Mesendoderm (in vitro differentiated cells): ENCODE results near the gene SACS.

Experiments used
- DNase-seq: peaks from one replicate; pipeline ENCODE4 v3.0.0; 2013
- H2AK5ac ChIP-seq: 2 replicates; pipeline ENCODE4 v1.6.1; 2013; ENCODE audit warnings: low read length, inconsistent platforms
- H2BK120ac ChIP-seq: 2 replicates; pipeline ENCODE4 v1.6.1; 2013; ENCODE audit warnings: low read depth, mild to moderate bottlenecking, low read length, moderate library complexity, mixed read lengths
- H2BK15ac ChIP-seq: replicated peaks from 2 replicates; pipeline ENCODE4 v1.6.1; 2013; ENCODE audit warnings: low read depth, mild to moderate bottlenecking, moderate library complexity
- H2BK5ac ChIP-seq: 2 replicates; pipeline ENCODE4 v1.6.1; 2013; ENCODE audit warnings: low read length, inconsistent platforms
- H3K18ac ChIP-seq: 2 replicates; pipeline ENCODE4 v1.6.1; 2013; ENCODE audit warnings: mild to moderate bottlenecking, low read length, mixed read lengths
- H3K23ac ChIP-seq: one replicate; pipeline ENCODE4 v1.6.1; 2013; ENCODE audit warnings: low read length
- H3K27ac ChIP-seq: 2 replicates; pipeline ENCODE4 v1.5.1; 2013; ENCODE audit warnings: low read depth, mild to moderate bottlenecking, inconsistent platforms, low read length, moderate library complexity
- H3K27me3 ChIP-seq: 2 replicates; pipeline ENCODE4 v1.6.1; 2013; ENCODE audit warnings: low read length, control low read depth, mild to moderate bottlenecking, inconsistent platforms; ENCODE audit not compliant: insufficient read depth, poor library complexity
- H3K36me3 ChIP-seq: 2 replicates; pipeline ENCODE4 v1.6.1; 2013; ENCODE audit warnings: low read length, inconsistent platforms; ENCODE audit not compliant: control insufficient read depth, insufficient read depth
- H3K4ac ChIP-seq: one replicate; pipeline ENCODE4 v1.6.1; 2013; ENCODE audit warnings: low read depth, mild to moderate bottlenecking, low read length, moderate library complexity
- H3K4me1 ChIP-seq: 2 replicates; pipeline ENCODE4 v1.6.1; 2013; ENCODE audit warnings: low read depth, low read length, inconsistent platforms; ENCODE audit not compliant: control insufficient read depth
- H3K4me2 ChIP-seq: 2 replicates; pipeline ENCODE4 v1.6.1; 2013; ENCODE audit warnings: low read length
- H3K4me3 ChIP-seq: 2 replicates; pipeline ENCODE4 v1.5.1; 2013; ENCODE audit warnings: mild to moderate bottlenecking, low read length
- H3K56ac ChIP-seq: one replicate; pipeline ENCODE4 v1.6.1; 2013; ENCODE audit warnings: low read length
- H3K79me1 ChIP-seq: 2 replicates; pipeline ENCODE4 v1.6.1; 2013; ENCODE audit warnings: low read length, inconsistent platforms
- H3K79me2 ChIP-seq: 2 replicates; pipeline ENCODE4 v1.6.1; 2013; ENCODE audit warnings: mild to moderate bottlenecking, low read length; ENCODE audit not compliant: control insufficient read depth, insufficient read depth
- H3K9ac ChIP-seq: 2 replicates; pipeline ENCODE4 v1.6.1; 2013; ENCODE audit warnings: low read length, inconsistent platforms
- H4K5ac ChIP-seq: one replicate; pipeline ENCODE4 v1.6.1; 2013; ENCODE audit warnings: low read length
- H4K8ac ChIP-seq: one replicate; pipeline ENCODE4 v1.6.1; 2013; ENCODE audit warnings: low read depth, mild to moderate bottlenecking, control low read depth, low read length, moderate library complexity
- WGBS: extraction: QIAGEN DNeasy Blood & Tissue Kit; methylation state at CpG from one replicate; pipeline ENCODE4 v1.1.7; 2013; ENCODE audit warnings: low lambda C conversion rate, missing lambda C conversion rate; ENCODE audit not compliant: insufficient coverage; ENCODE audit errors: extremely low coverage; 5-methylcytosine and 5-hydroxymethylcytosine counted together

Gene SACS

DNA sequence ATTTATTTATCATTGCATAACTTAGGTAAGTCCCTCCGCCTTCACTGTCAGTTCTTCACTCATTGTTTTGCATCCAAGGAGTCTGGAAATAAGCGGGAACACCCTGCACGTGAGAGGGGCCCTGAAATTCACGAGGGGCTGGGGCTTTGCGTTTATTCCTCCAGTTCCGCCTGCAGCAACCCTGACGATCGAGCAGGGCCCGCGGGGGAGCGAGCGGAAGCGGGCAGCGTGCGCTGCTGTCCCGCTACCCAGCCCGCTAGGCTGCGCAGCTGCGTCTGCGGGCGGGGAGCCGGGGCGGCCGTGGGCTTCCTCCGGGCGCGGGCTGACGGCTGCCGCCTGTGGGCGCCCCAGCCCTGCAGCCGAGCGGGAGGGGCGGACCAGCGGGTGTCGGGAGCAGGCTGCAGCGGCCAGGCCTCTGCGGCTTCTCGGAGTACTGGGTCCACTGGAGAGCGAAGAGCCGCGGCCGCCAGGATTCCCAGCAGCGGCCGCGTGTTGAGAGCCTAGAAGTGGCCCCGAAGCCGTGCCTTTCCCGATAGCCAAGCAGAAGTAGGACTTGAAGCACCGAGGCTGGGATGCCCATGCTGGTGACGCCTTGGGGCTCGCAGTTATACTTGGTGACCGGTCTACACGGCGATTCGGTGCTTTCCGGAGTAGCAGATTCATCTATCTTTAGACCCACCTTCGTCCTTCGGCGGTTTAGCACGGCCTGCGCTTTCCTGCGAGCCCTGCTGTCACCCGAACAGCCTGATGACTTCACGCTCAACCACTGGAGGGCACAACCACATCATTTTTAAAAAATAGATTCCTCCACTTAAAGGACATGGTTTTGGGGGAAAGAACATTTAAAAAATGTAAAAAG, 32.9 kb upstream of the SACS start:
- Histone ChIP-seq H3K18ac (peak overlapping the region; percentile 36), H3K4me3 (peak overlapping the region; percentile 52), H3K9ac (peak overlapping the region; percentile 64), H2BK5ac (no peak overlapping the region), H3K23ac (no peak overlapping the region), H2BK120ac (no peak overlapping the region), H3K27ac (no peak overlapping the region), H4K8ac (peak overlapping the region; percentile 7), H3K56ac (peak overlapping the region; percentile 85), H3K4me1 (peaks cover 3% of the 10 kb centered on the region), H3K27me3 (no peaks in the 10 kb centered on the region), H3K79me1 (no peaks in the 10 kb centered on the region), H3K4ac (no peak overlapping the region), H2BK15ac (no peak overlapping the region), H3K4me2 (peak overlapping the region; percentile 99), H3K79me2 (no peaks in the 10 kb centered on the region), H2AK5ac (no peak overlapping the region), H4K5ac (no peak overlapping the region), H3K36me3 (no peaks in the 10 kb centered on the region)
- DNase-seq, result peak; percentile 88
- WGBS, result no CpG with 5 or more reads among the region's 64 CpGs

DNA sequence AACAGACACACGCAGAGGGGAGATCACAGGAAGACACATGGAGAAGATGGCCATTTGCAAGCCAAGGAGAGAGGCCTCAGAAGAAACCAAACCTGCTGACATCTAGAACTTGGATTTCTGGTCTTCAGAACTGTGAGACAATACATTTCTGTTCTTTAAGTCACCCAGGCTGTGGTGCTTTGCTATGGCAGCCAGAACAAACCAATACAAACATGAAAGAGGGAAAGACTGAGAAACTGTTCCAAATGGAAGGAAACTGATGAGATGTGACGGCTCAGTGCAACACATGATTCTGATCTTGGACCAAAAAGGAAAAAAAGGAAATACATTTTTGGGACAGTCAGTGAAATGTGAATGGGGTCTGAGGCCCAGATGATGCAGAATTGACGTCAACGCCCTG, 30.2 kb upstream of the SACS start:
- no CpG with 5 or more reads among the region's 4 CpGs for WGBS
- no peak overlapping the region for H2BK15ac ChIP-seq
- no peak overlapping the region for H3K18ac ChIP-seq
- no peak overlapping the region for H2AK5ac ChIP-seq
- H3K27me3 ChIP-seq, result no peaks in the 10 kb centered on the region
- no peaks in the 10 kb centered on the region for H3K36me3 ChIP-seq
- H3K56ac ChIP-seq, result no peak overlapping the region
- H3K23ac ChIP-seq, result no peak overlapping the region
- no peak overlapping the region for H4K8ac ChIP-seq
- H3K4me2 ChIP-seq, result no peak overlapping the region
- H3K79me1 ChIP-seq, result no peaks in the 10 kb centered on the region
- no peak overlapping the region for H4K5ac ChIP-seq
- no peak overlapping the region for H3K9ac ChIP-seq
- no peaks in the 10 kb centered on the region for H3K79me2 ChIP-seq
- H2BK120ac ChIP-seq, result no peak overlapping the region
- H3K27ac ChIP-seq, result no peak overlapping the region
- H3K4ac ChIP-seq, result no peak overlapping the region
- no peak overlapping the region for H3K4me3 ChIP-seq
- no peak overlapping the region for H2BK5ac ChIP-seq
- DNase-seq, result no peak
- no peaks in the 10 kb centered on the region for H3K4me1 ChIP-seq

DNA sequence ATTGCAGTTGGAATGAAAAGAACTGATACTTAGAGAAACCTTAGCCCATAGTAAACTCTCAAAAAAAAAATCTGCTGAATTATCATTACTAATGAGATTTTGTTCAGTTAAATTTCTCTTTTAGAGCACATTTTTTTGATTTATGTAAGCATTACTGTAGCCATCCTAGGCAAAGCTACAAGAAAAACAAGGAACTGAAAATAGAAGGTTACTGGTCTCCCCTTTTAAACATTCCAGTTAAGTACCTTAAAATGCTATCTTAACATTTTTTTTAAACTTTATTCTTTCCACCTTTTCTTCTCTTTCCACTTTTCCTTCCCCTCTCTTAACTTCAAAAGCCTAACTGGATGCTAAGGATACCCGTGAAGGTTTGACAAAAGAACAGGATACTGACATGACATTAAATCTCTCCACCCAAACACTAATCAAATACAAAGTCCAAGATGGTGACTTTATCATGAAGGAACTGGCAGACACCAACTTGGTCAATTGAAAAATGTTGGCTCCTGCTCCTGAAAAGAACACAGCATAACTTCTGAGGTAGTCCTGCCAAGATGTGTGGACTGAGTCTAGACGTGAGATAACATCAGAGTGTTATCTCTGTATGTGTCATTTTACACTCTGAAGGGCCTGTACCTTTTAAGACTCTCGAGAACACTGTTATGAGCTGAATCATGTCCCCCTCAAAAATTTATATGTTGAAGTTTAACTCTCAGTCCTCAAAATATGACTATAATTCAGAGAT, 29.5 kb upstream of the SACS start:
- Histone ChIP-seq H3K27me3 (no peaks in the 10 kb centered on the region), H3K4me3 (no peak overlapping the region), H3K4ac (no peak overlapping the region), H2BK120ac (no peak overlapping the region), H3K9ac (no peak overlapping the region), H3K36me3 (no peaks in the 10 kb centered on the region), H3K23ac (no peak overlapping the region), H3K4me2 (no peak overlapping the region), H4K8ac (no peak overlapping the region), H3K27ac (no peak overlapping the region), H3K79me1 (no peaks in the 10 kb centered on the region), H2BK5ac (no peak overlapping the region), H3K4me1 (no peaks in the 10 kb centered on the region), H4K5ac (no peak overlapping the region), H3K79me2 (no peaks in the 10 kb centered on the region), H2AK5ac (no peak overlapping the region), H3K56ac (no peak overlapping the region), H3K18ac (no peak overlapping the region), H2BK15ac (no peak overlapping the region)
- DNase-seq, result peak; percentile 74
- WGBS, result no CpG with 5 or more reads among the region's 3 CpGs

DNA sequence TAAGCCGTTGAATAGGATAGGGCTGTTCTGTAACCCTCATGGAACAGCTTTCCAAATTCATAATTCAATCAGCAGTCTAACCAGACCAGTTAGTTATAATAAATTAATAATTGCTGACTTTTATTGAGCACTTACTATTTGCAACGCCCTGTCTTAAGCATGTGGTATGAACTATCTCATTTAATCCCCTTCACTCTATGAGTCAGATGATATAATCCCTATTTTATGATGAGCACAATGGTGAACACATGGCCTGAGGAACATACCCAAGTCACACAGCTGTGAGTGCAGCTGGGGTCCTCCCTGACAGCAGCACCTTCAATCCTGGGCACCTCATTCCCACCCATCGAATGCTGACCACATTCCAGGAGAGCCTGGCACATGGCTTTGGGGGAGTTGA, 28.0 kb upstream of the SACS start:
- DNase-seq, result no peak
- H3K23ac ChIP-seq, result no peak overlapping the region
- H3K79me2 ChIP-seq, result no peaks in the 10 kb centered on the region
- H2BK5ac ChIP-seq, result no peak overlapping the region
- no peak overlapping the region for H2AK5ac ChIP-seq
- H4K8ac ChIP-seq, result no peak overlapping the region
- no peak overlapping the region for H3K27ac ChIP-seq
- H3K4me1 ChIP-seq, result no peaks in the 10 kb centered on the region
- H3K56ac ChIP-seq, result no peak overlapping the region
- H3K4ac ChIP-seq, result no peak overlapping the region
- no peak overlapping the region for H3K18ac ChIP-seq
- H3K9ac ChIP-seq, result no peak overlapping the region
- no peak overlapping the region for H2BK120ac ChIP-seq
- H3K4me3 ChIP-seq, result no peak overlapping the region
- H2BK15ac ChIP-seq, result no peak overlapping the region
- H3K79me1 ChIP-seq, result no peaks in the 10 kb centered on the region
- H3K27me3 ChIP-seq, result no peaks in the 10 kb centered on the region
- no peak overlapping the region for H3K4me2 ChIP-seq
- WGBS, result no CpG with 5 or more reads among the region's 3 CpGs
- H3K36me3 ChIP-seq, result no peaks in the 10 kb centered on the region
- H4K5ac ChIP-seq, result no peak overlapping the region

DNA sequence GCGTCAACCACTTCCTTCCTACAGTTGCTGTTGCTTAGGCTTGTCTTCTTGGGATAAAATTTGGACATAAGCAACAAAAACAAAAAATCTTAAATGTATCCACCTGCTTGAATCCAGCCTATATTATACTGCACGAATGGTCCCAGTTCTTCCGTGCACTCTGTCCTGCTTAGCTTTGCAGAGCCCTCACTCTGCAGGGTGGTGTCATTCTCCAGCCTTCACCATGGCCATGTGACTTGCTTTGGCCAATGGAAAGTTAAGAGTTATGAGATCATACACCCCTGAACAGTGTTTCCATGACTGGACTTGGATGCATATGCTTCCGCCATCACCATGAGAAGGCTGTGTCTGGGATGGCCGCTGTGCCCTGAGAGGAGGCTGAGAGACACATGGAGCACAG, 27.4 kb upstream of the SACS start:
- Histone ChIP-seq H3K79me1 (no peaks in the 10 kb centered on the region), H3K18ac (no peak overlapping the region), H3K79me2 (no peaks in the 10 kb centered on the region), H3K4me3 (no peak overlapping the region), H2AK5ac (no peak overlapping the region), H3K4ac (no peak overlapping the region), H3K27ac (no peak overlapping the region), H3K27me3 (no peaks in the 10 kb centered on the region), H3K4me2 (no peak overlapping the region), H4K5ac (no peak overlapping the region), H3K4me1 (no peaks in the 10 kb centered on the region), H2BK5ac (no peak overlapping the region), H3K36me3 (no peaks in the 10 kb centered on the region), H2BK15ac (no peak overlapping the region), H2BK120ac (no peak overlapping the region), H3K56ac (no peak overlapping the region), H3K9ac (no peak overlapping the region), H4K8ac (no peak overlapping the region), H3K23ac (no peak overlapping the region)
- DNase-seq, result no peak
- no CpG with 5 or more reads among the region's 5 CpGs for WGBS
